Activated T-cell treated with anti-CD3 and anti-CD28 coated beads, Interleukin-2, amount 50 U/mL, for 48 hours (primary cell): ENCODE results near the gene B4GALT7.
A peak's percentile ranks its signal among the peaks of the same experiment; 100 is the strongest.
"Not testable (repeated sequence)": the region's sequence is repeated elsewhere in the genome, so short reads cannot be mapped to it uniquely, and the experiment has no call there.

Experiments
- DNase-seq, 2 experiments: peaks; one replicate each; pipeline ENCODE4 v3.0.0-alpha.2; 2020

B4GALT7 gene

GRCh38 chr5:177599731-177600507 is at the start of gene B4GALT7:
TSS of gene B4GALT7 (plus strand) at chr5:177600132. CDS start at chr5:177600211, 79 bp downstream.
- peak; percentile 91 to 94 for DNase-seq

- DNase-seq: no peak
These were observed 47.0 kb upstream of the B4GALT7 start for GRCh38 chr5:177552839-177553455.

GRCh38 chr5:177553671-177554429 is 46.1 kb upstream of the B4GALT7 start:
- DNase-seq: peak; percentile 60 to 70

DNA sequence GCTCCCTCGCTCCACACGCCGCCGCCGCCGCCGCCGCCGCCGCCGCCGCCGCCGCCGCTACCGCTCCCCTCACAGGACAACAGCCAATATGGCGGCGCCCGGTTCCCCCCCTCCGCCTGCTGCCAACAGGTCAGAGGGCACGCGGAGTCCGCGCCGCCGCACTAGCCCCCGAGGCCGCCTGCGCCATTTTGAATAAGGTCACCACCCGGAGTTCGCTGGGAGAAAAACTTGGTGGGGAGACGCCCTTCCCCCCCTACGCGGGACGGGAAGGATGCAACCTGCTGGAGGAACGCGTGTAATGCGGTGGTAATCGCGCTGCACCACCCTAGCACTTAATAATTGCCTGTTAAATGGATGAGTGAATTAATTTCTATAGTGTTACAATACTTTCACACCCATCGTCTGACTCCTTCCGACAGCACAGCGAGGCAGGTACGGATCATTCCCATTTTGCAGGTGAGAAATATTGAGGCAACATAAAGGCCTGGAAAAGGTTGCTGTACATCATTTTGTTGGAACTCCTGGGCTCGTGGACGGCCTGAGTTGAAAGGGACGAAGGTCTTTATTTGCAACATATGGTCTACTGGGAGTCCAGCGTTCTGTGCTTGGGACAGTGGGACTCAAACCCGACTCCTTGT is 45.3 kb upstream of the B4GALT7 start, which contains the start of gene FAM193B:
Gene FAM193B, minus strand, starts transcription at position 90 of the 638 bp plus-strand sequence. CDS start 105 bp downstream, outside the sequence.
- DNase-seq: peak; percentile 98 to 99

DNA sequence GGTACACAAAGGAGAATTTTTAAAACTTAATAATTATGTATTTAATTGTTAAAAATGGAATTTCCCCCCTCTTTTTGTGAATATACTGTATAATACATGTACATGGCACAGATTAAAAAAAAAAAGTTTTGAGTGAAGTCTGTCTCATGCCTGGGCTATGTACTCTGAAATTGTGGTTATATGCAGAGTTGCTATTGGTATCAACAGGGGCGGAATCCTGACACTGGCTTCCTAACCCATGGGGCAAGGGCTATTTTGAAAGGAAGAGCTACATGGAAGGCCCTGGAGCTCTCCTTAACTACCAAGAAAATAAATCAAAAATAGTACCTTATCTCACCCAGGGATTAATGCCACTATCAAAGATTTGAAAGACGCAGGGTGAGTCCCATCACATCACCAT is 44.7 kb upstream of the B4GALT7 start:
- no peak for DNase-seq

DNA sequence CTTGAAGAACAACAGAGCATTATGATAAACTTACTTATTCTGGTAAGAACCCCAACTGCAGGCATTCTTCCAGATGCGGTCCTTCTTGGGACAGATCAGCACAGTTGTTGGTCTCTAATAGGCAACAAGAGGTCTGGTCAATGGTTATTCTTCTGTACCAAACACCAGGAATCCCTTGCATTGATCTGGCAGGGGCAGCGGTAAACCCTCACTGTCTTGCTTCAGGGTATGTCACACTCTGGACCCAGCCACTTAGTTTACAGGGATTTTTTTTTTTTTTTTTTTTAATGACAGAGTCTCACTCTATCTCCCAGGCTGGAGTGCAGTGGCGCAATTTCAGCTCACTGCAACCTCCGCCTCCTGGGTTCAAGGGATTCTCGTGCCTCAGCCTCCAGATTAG is 44.3 kb upstream of the B4GALT7 start:
- no peak for DNase-seq

DNA sequence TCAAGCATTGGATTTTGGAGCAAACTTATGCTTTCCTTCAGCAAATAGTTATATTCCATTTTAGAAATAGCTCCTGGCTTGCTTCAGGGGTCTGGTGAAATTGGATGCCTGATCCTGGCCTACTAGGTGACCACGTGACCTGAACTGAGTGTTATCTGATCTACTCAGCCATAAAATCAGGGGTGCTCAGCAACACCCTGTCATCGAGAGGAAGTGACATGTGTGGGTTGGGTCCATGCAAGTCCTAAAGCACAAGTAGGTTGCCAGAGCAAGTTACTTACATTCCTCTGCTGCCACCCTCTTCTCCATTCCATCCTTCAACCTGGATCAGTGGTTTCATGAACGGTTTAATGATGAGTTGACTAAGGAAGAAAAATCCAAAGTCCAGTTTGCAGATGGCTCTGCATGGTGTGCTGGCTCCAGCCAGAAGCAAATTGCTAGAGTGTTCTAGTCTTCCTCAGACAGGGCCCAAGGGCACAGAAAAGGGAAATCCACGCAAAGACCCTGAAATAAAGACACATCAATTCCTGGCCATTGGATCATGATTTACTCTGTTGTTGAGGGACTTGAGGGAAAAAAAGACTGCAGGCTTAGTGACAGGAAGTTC is 42.8 kb upstream of the B4GALT7 start:
- no peak for DNase-seq

DNA sequence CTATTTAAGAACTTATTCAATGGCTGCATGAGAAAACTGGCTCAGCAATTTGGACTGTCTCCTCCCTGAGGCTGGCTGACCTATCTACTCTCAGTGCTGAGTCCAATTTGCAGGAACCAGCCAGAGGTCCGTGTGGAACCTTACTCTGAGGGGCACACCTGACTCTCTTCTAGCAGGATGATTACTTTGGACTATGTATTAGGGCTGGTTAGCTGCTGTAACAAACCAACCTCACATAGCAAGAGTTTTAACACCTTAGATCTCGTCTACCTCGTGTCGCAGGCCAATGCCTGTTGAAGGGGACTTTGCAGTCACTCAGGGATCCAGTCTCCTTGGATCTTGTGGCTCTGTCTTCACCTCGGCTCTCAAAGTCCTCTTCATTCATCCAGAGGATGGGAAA is 42.1 kb upstream of the B4GALT7 start:
- DNase-seq: no peak

DNA sequence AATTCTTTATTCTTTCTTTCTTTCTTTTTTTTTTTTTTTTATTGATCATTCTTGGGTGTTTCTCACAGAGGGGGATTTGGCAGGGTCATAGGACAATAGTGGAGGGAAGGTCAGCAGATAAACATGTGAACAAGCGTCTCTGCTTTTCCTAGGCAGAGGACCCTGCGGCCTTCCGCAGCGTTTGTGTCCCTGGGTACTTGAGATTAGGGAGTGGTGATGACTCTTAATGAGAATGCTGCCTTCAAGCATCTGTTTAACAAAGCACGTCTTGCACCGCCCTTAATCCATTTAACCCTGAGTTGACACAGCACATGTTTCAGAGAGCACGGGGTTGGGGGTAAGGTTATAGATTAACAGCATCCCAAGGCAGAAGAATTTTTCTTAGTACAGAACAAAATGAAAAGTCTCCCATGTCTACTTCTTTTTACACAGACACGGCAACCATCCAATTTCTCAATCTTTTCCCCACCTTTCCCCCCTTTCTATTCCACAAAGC is 40.4 kb upstream of the B4GALT7 start:
- not testable (repeated sequence) for DNase-seq

DNA sequence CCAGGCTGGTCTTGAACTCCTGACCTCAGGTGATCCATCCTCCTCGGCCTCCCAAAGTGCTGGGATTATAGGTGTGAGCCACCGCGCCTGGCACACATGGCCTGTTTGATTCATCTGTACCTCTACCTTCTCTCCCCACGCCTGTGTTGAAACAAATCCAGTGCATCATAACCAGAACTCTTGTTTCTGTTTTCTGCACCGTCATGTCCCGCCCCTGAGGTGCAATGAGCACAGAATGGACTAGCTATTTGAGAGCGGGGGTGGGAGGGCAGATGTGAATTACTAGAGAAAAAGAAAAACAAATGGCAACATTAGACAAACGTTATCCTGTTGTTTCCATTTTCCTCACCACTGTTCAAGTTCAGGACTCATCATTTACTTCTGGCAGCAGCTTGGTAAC is 34.9 kb upstream of the B4GALT7 start:
- DNase-seq: no peak

DNA sequence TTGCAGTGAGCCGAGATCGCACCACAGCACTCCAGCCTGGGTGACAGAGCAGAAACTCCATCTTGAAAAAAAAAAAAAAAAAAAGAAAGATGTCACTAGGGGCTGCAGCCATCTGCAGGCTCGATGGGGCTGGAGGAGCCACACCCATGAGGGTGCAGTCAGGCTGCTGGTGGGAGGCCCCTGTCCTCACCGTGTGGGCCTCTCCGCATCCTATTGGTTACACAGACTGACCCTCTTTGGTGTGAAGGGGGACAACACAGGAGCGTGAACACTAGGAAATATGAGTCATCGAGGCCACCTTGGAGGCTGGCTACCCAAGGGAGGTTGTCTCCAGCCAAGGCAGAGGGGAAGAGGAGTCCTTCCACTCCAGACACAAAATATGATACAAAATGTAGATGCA is 31.6 kb upstream of the B4GALT7 start:
- no peak for DNase-seq

DNA sequence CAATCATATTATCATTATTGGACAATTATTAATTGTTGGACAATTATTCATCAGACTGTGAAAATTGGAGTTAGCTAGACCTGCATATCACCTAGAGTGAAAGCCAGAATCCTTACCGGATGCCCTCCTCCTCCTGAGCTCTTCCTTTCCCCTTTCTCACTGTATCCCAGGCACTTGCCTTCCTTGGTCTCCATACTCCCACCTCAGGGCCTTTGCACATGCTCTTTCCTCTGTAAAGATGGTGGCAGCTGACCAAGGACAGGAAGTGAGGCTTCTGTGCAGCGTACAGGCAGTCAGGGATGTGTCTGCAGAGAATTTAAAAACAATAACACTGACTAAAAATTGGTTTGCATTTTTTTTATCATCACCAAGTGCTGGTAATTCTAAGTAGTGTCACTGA is 30.0 kb upstream of the B4GALT7 start:
- DNase-seq: no peak

DNA sequence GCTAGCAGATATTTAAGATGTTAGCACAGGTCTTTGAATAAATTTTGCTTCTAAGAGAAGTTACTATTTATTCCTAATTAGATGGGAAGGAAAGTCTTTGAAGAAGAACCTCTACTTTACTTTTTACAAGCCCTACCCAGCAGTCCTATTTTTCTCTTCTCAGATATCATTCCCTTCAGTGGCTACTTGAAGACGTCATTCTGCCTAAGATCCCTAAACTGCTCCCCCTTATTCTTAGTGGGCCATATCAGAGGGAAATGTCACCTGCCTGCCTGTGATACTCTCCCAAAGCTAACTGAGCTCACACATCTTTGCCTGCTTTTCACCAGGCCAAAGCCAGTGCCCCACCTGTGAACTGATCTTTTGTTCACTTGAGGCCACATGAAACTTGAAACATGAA is 24.4 kb upstream of the B4GALT7 start:
- no peak for DNase-seq

GRCh38 chr5:177576169-177576568 is 23.8 kb upstream of the B4GALT7 start:
- DNase-seq: no peak

- DNase-seq: no peak
These were observed 21.6 kb upstream of the B4GALT7 start for GRCh38 chr5:177578316-177578715.

DNA sequence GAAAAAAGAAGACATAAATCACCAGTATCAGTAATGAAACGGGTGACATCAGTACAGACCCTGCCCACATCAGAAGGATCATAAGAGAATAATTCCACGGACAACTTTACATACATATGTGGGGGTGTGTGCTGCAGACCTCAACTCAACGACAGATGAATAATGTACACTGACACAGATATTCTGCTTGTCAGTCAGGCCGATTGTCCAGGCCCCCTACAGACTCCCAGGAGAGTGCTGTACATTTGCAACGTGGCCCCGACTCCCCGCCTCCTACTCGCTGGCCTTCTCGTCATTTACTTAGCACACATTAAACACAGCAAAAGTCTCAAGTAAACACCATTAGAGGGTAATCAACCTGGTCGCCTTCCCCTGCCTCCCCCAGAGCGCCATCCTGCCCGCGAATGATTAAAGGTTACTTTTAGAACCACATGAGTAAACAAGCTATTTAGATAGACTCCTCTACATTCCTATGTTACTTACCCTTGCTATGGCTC is 11.5 kb upstream of the B4GALT7 start:
- DNase-seq: peak in 1 of 2 experiments; percentile 41

DNA sequence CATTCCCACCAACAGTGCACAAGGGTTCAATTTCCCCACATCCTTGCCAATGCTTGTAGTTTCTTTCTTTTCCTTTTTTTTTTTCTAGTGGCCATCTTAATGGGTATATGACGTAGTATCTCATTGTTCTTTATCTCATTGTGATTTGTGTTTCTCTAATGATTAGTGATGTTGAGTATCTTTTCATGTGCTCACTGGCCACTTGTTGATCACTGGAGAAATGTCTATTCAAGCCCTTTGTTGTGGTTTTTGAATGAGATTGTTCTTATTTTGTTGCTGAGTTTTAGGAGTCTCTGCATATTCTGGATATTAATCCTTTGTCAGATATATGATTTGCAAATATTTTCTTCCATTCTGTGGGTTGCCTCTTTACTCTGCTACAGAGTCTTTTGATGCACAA is 9.5 kb upstream of the B4GALT7 start:
- DNase-seq: no peak

DNA sequence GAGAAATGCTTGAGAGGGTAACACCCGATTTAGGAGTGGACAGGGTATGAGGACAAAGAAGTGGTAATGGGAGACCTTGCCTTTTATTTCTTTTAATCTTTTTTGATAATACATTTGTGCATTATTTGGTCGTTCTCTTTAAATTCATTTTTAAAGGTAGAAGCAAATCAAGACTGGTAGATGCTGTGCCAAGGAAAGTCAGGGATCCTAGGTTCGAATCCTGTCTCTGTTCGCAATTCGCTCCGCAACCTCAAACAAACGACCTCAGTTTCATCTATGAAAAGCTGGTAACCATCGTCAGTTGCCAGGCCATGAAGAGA is 8.3 kb upstream of the B4GALT7 start:
- DNase-seq: no peak

GRCh38 chr5:177592010-177592834 is 7.7 kb upstream of the B4GALT7 start, which contains the start of gene TMED9:
TSS of gene TMED9 (plus strand) at chr5:177592203. CDS start at chr5:177592215, 12 bp downstream.
- DNase-seq: peak; percentile 91 to 94

GRCh38 chr5:177592905-177593304 is 7.0 kb upstream of the B4GALT7 start:
- no peak for DNase-seq

GRCh38 chr5:177593511-177593910 is 6.4 kb upstream of the B4GALT7 start:
- DNase-seq: no peak
